ENCODE data around the gene TEX54.
A peak's percentile ranks its signal among the peaks of the same experiment; 100 is the strongest.

TEX54 gene

GRCh38 chr11:62856333-62856895 is 23.8 kb upstream of the TEX54 start:
- Mint-ChIP-seq H3K4me1 (peaks cover 83% of the 10 kb centered on the region), H3K36me3 (ENCODE audit: low read depth) (peaks cover 50% of the 10 kb centered on the region), H3K4me3 (peak overlapping the region; percentile 100), H3K27ac (peak overlapping the region; percentile 98), H3K27me3 (ENCODE audit: low read depth, poor library complexity) (no peaks in the 10 kb centered on the region), H3K9me3 (no peaks in the 10 kb centered on the region)
- no peak for TF ChIP-seq CTCF (IDR thresholded peaks at IDR 0.05)
- no peak for DNase-seq

- H3K9me3 Mint-ChIP-seq, result no peaks in the 10 kb centered on the region
- H3K4me3 Mint-ChIP-seq, result peak overlapping the region; percentile 100
- H3K36me3 Mint-ChIP-seq (ENCODE audit: low read depth), result peaks cover 50% of the 10 kb centered on the region
- TF ChIP-seq CTCF (IDR thresholded peaks at IDR 0.05), result no peak
- peak; percentile 98 for DNase-seq
- peaks cover 78% of the 10 kb centered on the region for H3K4me1 Mint-ChIP-seq
- peak overlapping the region; percentile 98 for H3K27ac Mint-ChIP-seq
- H3K27me3 Mint-ChIP-seq (ENCODE audit: low read depth, poor library complexity), result no peaks in the 10 kb centered on the region
Observed at GRCh38 chr11:62855571-62856332, 23.1 kb upstream of the TEX54 start.

GRCh38 chr11:62854825-62855570 is 22.4 kb upstream of the TEX54 start:
- peaks cover 50% of the 10 kb centered on the region for H3K36me3 Mint-ChIP-seq (ENCODE audit: low read depth)

GRCh38 chr11:62854013-62854824 is 21.6 kb upstream of the TEX54 start:
- peak overlapping the region; percentile 98 for H3K27ac Mint-ChIP-seq
- no peak for DNase-seq
- H3K9me3 Mint-ChIP-seq, result no peaks in the 10 kb centered on the region
- H3K4me1 Mint-ChIP-seq, result peaks cover 63% of the 10 kb centered on the region
- H3K36me3 Mint-ChIP-seq (ENCODE audit: low read depth), result peaks cover 42% of the 10 kb centered on the region
- no peaks in the 10 kb centered on the region for H3K27me3 Mint-ChIP-seq (ENCODE audit: low read depth, poor library complexity)
- H3K4me3 Mint-ChIP-seq, result peak overlapping the region; percentile 100
- no peak for TF ChIP-seq CTCF (IDR thresholded peaks at IDR 0.05)

More at GRCh38 chr11:62854825-62855570, 22.4 kb upstream of the TEX54 start:
- TF ChIP-seq CTCF (IDR thresholded peaks at IDR 0.05), result no peak
- Mint-ChIP-seq H3K27me3 (ENCODE audit: low read depth, poor library complexity) (no peaks in the 10 kb centered on the region), H3K4me3 (peak overlapping the region; percentile 100), H3K27ac (peak overlapping the region; percentile 98), H3K9me3 (no peaks in the 10 kb centered on the region), H3K4me1 (peaks cover 70% of the 10 kb centered on the region)
- no peak for DNase-seq

GRCh38 chr11:62853279-62853965 is 20.8 kb upstream of the TEX54 start:
- Mint-ChIP-seq H3K27ac (peak overlapping the region; percentile 98), H3K9me3 (no peaks in the 10 kb centered on the region), H3K4me1 (peaks cover 55% of the 10 kb centered on the region), H3K27me3 (ENCODE audit: low read depth, poor library complexity) (no peaks in the 10 kb centered on the region), H3K4me3 (peak overlapping the region; percentile 100), H3K36me3 (ENCODE audit: low read depth) (peaks cover 40% of the 10 kb centered on the region)
- no peak for TF ChIP-seq CTCF (IDR thresholded peaks at IDR 0.05)
- DNase-seq, result no peak

Measured in nephron progenitor cell (in vitro differentiated cells).